SK-N-MC (cell line): ENCODE data around the gene CDIP1.

Experiments used
- EZH2 ChIP-seq: fragments of 200-600 bp; sonication (generic); IDR thresholded peaks from one replicate; pipeline ENCODE4 v1.6.1; 2017; ENCODE audit warnings: antibody characterized with exemption
- FOXP2 ChIP-seq: optimal IDR thresholded peaks from 2 replicates; pipeline ENCODE3; 2011; ENCODE audit warnings: mild to moderate bottlenecking, moderate library complexity; ENCODE audit not compliant: insufficient read depth; ENCODE audit errors: extremely low read length, control extremely low read depth
- POLR2AphosphoS5 ChIP-seq: IDR thresholded peaks from 2 replicates; pipeline ENCODE4 v1.6.1; 2012; ENCODE audit warnings: mild to moderate bottlenecking, low read depth, low read length, borderline replicate concordance

GRCh38 chr16:4460936-4461249 lies 77.7 kb downstream of the CDIP1 start:
- no peak for TF ChIP-seq POLR2AphosphoS5
- TF ChIP-seq EZH2, result no peak
- TF ChIP-seq FOXP2, result no peak
